ENCODE measurements around the gene RAB7B.

DNA sequence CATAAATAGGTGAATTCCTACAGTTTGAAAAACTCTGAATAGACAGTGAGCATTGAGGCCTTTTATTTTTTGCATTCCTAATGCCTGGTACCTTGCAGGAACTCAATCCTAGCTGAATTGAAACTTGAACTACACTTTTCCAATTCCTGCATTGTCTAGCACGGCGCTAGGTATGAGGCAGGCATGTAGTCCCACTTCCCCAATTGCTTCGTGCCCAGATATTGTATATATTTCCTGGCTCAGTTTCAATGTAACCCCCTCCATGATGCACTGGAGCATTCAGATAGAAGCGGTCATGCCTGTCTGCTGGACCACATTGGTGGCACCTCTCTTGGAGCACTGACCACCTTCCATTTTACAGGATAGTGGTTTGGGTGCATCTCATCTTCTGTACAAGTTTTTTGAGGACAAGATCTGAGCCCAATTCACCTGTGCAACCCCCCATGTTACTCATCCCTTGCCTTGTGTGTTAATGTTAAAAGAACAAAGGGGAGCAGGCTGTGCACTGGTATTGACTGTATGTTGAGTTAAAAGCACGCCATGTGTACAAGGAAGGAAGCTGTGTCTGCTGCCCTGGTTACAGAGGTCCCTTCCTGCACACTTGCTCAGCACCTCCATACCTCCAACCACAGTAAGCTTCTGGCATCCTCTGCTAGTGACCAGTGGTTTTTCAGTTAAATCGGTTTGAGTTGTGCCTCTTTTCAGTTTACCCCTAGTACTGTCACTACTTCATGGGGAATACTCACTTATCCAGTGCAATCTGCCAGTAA is 10.0 kb upstream of the RAB7B start:
- TF ChIP-seq, protein P1, sequence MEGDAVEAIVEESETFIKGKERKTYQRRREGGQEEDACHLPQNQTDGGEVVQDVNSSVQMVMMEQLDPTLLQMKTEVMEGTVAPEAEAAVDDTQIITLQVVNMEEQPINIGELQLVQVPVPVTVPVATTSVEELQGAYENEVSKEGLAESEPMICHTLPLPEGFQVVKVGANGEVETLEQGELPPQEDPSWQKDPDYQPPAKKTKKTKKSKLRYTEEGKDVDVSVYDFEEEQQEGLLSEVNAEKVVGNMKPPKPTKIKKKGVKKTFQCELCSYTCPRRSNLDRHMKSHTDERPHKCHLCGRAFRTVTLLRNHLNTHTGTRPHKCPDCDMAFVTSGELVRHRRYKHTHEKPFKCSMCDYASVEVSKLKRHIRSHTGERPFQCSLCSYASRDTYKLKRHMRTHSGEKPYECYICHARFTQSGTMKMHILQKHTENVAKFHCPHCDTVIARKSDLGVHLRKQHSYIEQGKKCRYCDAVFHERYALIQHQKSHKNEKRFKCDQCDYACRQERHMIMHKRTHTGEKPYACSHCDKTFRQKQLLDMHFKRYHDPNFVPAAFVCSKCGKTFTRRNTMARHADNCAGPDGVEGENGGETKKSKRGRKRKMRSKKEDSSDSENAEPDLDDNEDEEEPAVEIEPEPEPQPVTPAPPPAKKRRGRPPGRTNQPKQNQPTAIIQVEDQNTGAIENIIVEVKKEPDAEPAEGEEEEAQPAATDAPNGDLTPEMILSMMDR (IDR thresholded peaks at IDR 0.05) = no peak
- TF ChIP-seq POLR2A (IDR thresholded peaks at IDR 0.05) = no peak
